Mesendoderm (in vitro differentiated cells): ENCODE data around the gene RAB11FIP4.

Experiments
- DNase-seq: peaks from one replicate; pipeline ENCODE4 v3.0.0; 2013
- H2AK5ac ChIP-seq: 2 replicates; pipeline ENCODE4 v1.6.1; 2013; ENCODE audit warnings: low read length, inconsistent platforms
- H2BK120ac ChIP-seq: 2 replicates; pipeline ENCODE4 v1.6.1; 2013; ENCODE audit warnings: low read depth, mild to moderate bottlenecking, low read length, moderate library complexity, mixed read lengths
- H2BK15ac ChIP-seq: replicated peaks from 2 replicates; pipeline ENCODE4 v1.6.1; 2013; ENCODE audit warnings: low read depth, mild to moderate bottlenecking, moderate library complexity
- H2BK5ac ChIP-seq: 2 replicates; pipeline ENCODE4 v1.6.1; 2013; ENCODE audit warnings: low read length, inconsistent platforms
- H3K18ac ChIP-seq: 2 replicates; pipeline ENCODE4 v1.6.1; 2013; ENCODE audit warnings: mild to moderate bottlenecking, low read length, mixed read lengths
- H3K23ac ChIP-seq: one replicate; pipeline ENCODE4 v1.6.1; 2013; ENCODE audit warnings: low read length
- H3K27ac ChIP-seq: 2 replicates; pipeline ENCODE4 v1.5.1; 2013; ENCODE audit warnings: low read depth, mild to moderate bottlenecking, inconsistent platforms, low read length, moderate library complexity
- H3K27me3 ChIP-seq: 2 replicates; pipeline ENCODE4 v1.6.1; 2013; ENCODE audit warnings: low read length, control low read depth, mild to moderate bottlenecking, inconsistent platforms; ENCODE audit not compliant: insufficient read depth, poor library complexity
- H3K36me3 ChIP-seq: 2 replicates; pipeline ENCODE4 v1.6.1; 2013; ENCODE audit warnings: low read length, inconsistent platforms; ENCODE audit not compliant: control insufficient read depth, insufficient read depth
- H3K4ac ChIP-seq: one replicate; pipeline ENCODE4 v1.6.1; 2013; ENCODE audit warnings: low read depth, mild to moderate bottlenecking, low read length, moderate library complexity
- H3K4me1 ChIP-seq: 2 replicates; pipeline ENCODE4 v1.6.1; 2013; ENCODE audit warnings: low read depth, low read length, inconsistent platforms; ENCODE audit not compliant: control insufficient read depth
- H3K4me2 ChIP-seq: 2 replicates; pipeline ENCODE4 v1.6.1; 2013; ENCODE audit warnings: low read length
- H3K4me3 ChIP-seq: 2 replicates; pipeline ENCODE4 v1.5.1; 2013; ENCODE audit warnings: mild to moderate bottlenecking, low read length
- H3K56ac ChIP-seq: one replicate; pipeline ENCODE4 v1.6.1; 2013; ENCODE audit warnings: low read length
- H3K79me1 ChIP-seq: 2 replicates; pipeline ENCODE4 v1.6.1; 2013; ENCODE audit warnings: low read length, inconsistent platforms
- H3K79me2 ChIP-seq: 2 replicates; pipeline ENCODE4 v1.6.1; 2013; ENCODE audit warnings: mild to moderate bottlenecking, low read length; ENCODE audit not compliant: control insufficient read depth, insufficient read depth
- H3K9ac ChIP-seq: 2 replicates; pipeline ENCODE4 v1.6.1; 2013; ENCODE audit warnings: low read length, inconsistent platforms
- H4K5ac ChIP-seq: one replicate; pipeline ENCODE4 v1.6.1; 2013; ENCODE audit warnings: low read length
- H4K8ac ChIP-seq: one replicate; pipeline ENCODE4 v1.6.1; 2013; ENCODE audit warnings: low read depth, mild to moderate bottlenecking, control low read depth, low read length, moderate library complexity
- WGBS: extraction: QIAGEN DNeasy Blood & Tissue Kit; methylation state at CpG from one replicate; pipeline ENCODE4 v1.1.7; 2013; ENCODE audit warnings: low lambda C conversion rate, missing lambda C conversion rate; ENCODE audit not compliant: insufficient coverage; ENCODE audit errors: extremely low coverage; 5-methylcytosine and 5-hydroxymethylcytosine counted together

RAB11FIP4 gene

GRCh38 chr17:31492880-31493655 lies 101.6 kb downstream of the RAB11FIP4 start:
- no peak overlapping the region for H3K9ac ChIP-seq
- no peak overlapping the region for H3K23ac ChIP-seq
- H3K4ac ChIP-seq, result no peak overlapping the region
- no peak overlapping the region for H2BK120ac ChIP-seq
- no peak overlapping the region for H4K5ac ChIP-seq
- H3K27ac ChIP-seq, result no peak overlapping the region
- H3K4me1 ChIP-seq, result peaks cover 13% of the 10 kb centered on the region
- no peak overlapping the region for H3K4me3 ChIP-seq
- no peak for DNase-seq
- H3K79me2 ChIP-seq, result peaks cover 10% of the 10 kb centered on the region
- H3K56ac ChIP-seq, result no peak overlapping the region
- H2BK5ac ChIP-seq, result no peak overlapping the region
- WGBS, result no CpG with 5 or more reads among the region's 11 CpGs
- no peak overlapping the region for H2AK5ac ChIP-seq
- H3K4me2 ChIP-seq, result no peak overlapping the region
- no peak overlapping the region for H3K18ac ChIP-seq
- no peaks in the 10 kb centered on the region for H3K36me3 ChIP-seq
- no peaks in the 10 kb centered on the region for H3K27me3 ChIP-seq
- H2BK15ac ChIP-seq, result no peak overlapping the region
- H4K8ac ChIP-seq, result no peak overlapping the region
- H3K79me1 ChIP-seq, result peaks cover 21% of the 10 kb centered on the region

- H3K23ac ChIP-seq, result no peak overlapping the region
- H3K4me2 ChIP-seq, result no peak overlapping the region
- H3K4ac ChIP-seq, result no peak overlapping the region
- H4K5ac ChIP-seq, result no peak overlapping the region
- DNase-seq, result no peak
- no peak overlapping the region for H2AK5ac ChIP-seq
- H4K8ac ChIP-seq, result no peak overlapping the region
- H3K4me1 ChIP-seq, result peaks cover 13% of the 10 kb centered on the region
- H2BK120ac ChIP-seq, result no peak overlapping the region
- H2BK15ac ChIP-seq, result no peak overlapping the region
- H3K27me3 ChIP-seq, result no peaks in the 10 kb centered on the region
- no peak overlapping the region for H3K18ac ChIP-seq
- no CpG with 5 or more reads among the region's 9 CpGs for WGBS
- no peak overlapping the region for H3K27ac ChIP-seq
- peaks cover 21% of the 10 kb centered on the region for H3K79me1 ChIP-seq
- no peak overlapping the region for H3K56ac ChIP-seq
- H3K9ac ChIP-seq, result no peak overlapping the region
- no peak overlapping the region for H3K4me3 ChIP-seq
- no peak overlapping the region for H2BK5ac ChIP-seq
- H3K36me3 ChIP-seq, result no peaks in the 10 kb centered on the region
- peaks cover 10% of the 10 kb centered on the region for H3K79me2 ChIP-seq
Measured at GRCh38 chr17:31493656-31494155, 102.2 kb downstream of the RAB11FIP4 start.

- peaks cover 10% of the 10 kb centered on the region for H3K79me2 ChIP-seq
- no peaks in the 10 kb centered on the region for H3K36me3 ChIP-seq
- no peak overlapping the region for H4K8ac ChIP-seq
- H3K9ac ChIP-seq, result peak overlapping the region; percentile 24
- no peak overlapping the region for H2BK15ac ChIP-seq
- no peak overlapping the region for H2BK5ac ChIP-seq
- peaks cover 21% of the 10 kb centered on the region for H3K79me1 ChIP-seq
- no peak overlapping the region for H2BK120ac ChIP-seq
- H3K4me1 ChIP-seq, result peaks cover 8% of the 10 kb centered on the region
- H3K4me3 ChIP-seq, result no peak overlapping the region
- WGBS, result no CpG with 5 or more reads among the region's 12 CpGs
- H3K4ac ChIP-seq, result no peak overlapping the region
- H3K4me2 ChIP-seq, result no peak overlapping the region
- H3K23ac ChIP-seq, result no peak overlapping the region
- H3K56ac ChIP-seq, result peak overlapping the region; percentile 60
- DNase-seq, result peak; percentile 45
- H4K5ac ChIP-seq, result no peak overlapping the region
- no peak overlapping the region for H3K18ac ChIP-seq
- H3K27me3 ChIP-seq, result no peaks in the 10 kb centered on the region
- no peak overlapping the region for H3K27ac ChIP-seq
- no peak overlapping the region for H2AK5ac ChIP-seq
Measured at GRCh38 chr17:31494259-31495021, 103.0 kb downstream of the RAB11FIP4 start.

- H3K4me2 ChIP-seq, result no peak overlapping the region
- no peak overlapping the region for H2BK5ac ChIP-seq
- H2BK15ac ChIP-seq, result no peak overlapping the region
- H3K27ac ChIP-seq, result no peak overlapping the region
- H3K56ac ChIP-seq, result peak overlapping the region; percentile 60
- no peaks in the 10 kb centered on the region for H3K36me3 ChIP-seq
- no peak overlapping the region for H3K4ac ChIP-seq
- no CpG with 5 or more reads among the region's 10 CpGs for WGBS
- H3K18ac ChIP-seq, result no peak overlapping the region
- no peaks in the 10 kb centered on the region for H3K27me3 ChIP-seq
- peaks cover 19% of the 10 kb centered on the region for H3K79me1 ChIP-seq
- no peak overlapping the region for H3K4me3 ChIP-seq
- peaks cover 10% of the 10 kb centered on the region for H3K79me2 ChIP-seq
- peak overlapping the region; percentile 24 for H3K9ac ChIP-seq
- no peak overlapping the region for H4K5ac ChIP-seq
- no peak overlapping the region for H2BK120ac ChIP-seq
- H2AK5ac ChIP-seq, result no peak overlapping the region
- DNase-seq, result no peak
- no peak overlapping the region for H3K23ac ChIP-seq
- H3K4me1 ChIP-seq, result peaks cover 9% of the 10 kb centered on the region
- H4K8ac ChIP-seq, result no peak overlapping the region
Measured at GRCh38 chr17:31495022-31495885, 103.8 kb downstream of the RAB11FIP4 start.

- Histone ChIP-seq H3K4me1 (peaks cover 9% of the 10 kb centered on the region), H2AK5ac (no peak overlapping the region), H3K36me3 (no peaks in the 10 kb centered on the region), H3K56ac (no peak overlapping the region), H3K9ac (no peak overlapping the region), H3K79me1 (peaks cover 15% of the 10 kb centered on the region), H4K8ac (no peak overlapping the region), H3K23ac (no peak overlapping the region), H3K18ac (no peak overlapping the region), H3K27ac (no peak overlapping the region), H3K4me2 (no peak overlapping the region), H3K79me2 (peaks cover 7% of the 10 kb centered on the region), H4K5ac (no peak overlapping the region), H2BK15ac (no peak overlapping the region), H3K27me3 (no peaks in the 10 kb centered on the region), H2BK5ac (no peak overlapping the region), H3K4ac (no peak overlapping the region), H3K4me3 (no peak overlapping the region), H2BK120ac (no peak overlapping the region)
- WGBS, result no CpG with 5 or more reads among the region's 5 CpGs
- no peak for DNase-seq
Measured at GRCh38 chr17:31496097-31496496, 104.6 kb downstream of the RAB11FIP4 start.
